ENCODE results near the gene SIRT2.

Gene SIRT2

GRCh38 chr19:38851622-38852230 lies 47.7 kb downstream of the SIRT2 start:
- peaks cover 15% of the 10 kb centered on the region for H3K36me3 ChIP-seq (replicated peaks)
- in situ Hi-C loops (cut with HindIII; ENCODE audit: low pct_ligation_motif_present, low sequenced_read_pairs) = no loop called here
- peak overlapping the region; percentile 84 for H3K27ac ChIP-seq
- H3K27me3 ChIP-seq (replicated peaks) = no peaks in the 10 kb centered on the region
- peak; percentile 78 for DNase-seq
- peak overlapping the region; percentile 70 for H3K4me3 ChIP-seq (ENCODE audit: low read depth, low read length)
- no peak for TF ChIP-seq CTCF (IDR thresholded peaks at IDR 0.05; ENCODE audit: low read depth, low read length, missing control alignments)

- Histone ChIP-seq H3K27ac (peak overlapping the region; percentile 65), H3K36me3 (replicated peaks) (peaks cover 21% of the 10 kb centered on the region), H3K4me3 (ENCODE audit: low read depth, low read length) (peak overlapping the region; percentile 70), H3K27me3 (replicated peaks) (no peaks in the 10 kb centered on the region)
- no peak for TF ChIP-seq CTCF (IDR thresholded peaks at IDR 0.05; ENCODE audit: low read depth, low read length, missing control alignments)
- no peak for DNase-seq
- in situ Hi-C loops (cut with HindIII; ENCODE audit: low pct_ligation_motif_present, low sequenced_read_pairs) = no loop called here
These were observed 48.3 kb downstream of the SIRT2 start for GRCh38 chr19:38850976-38851621.

- Histone ChIP-seq H3K27ac (peak overlapping the region; percentile 65), H3K4me3 (ENCODE audit: low read depth, low read length) (peak overlapping the region; percentile 70), H3K27me3 (replicated peaks) (no peaks in the 10 kb centered on the region), H3K36me3 (replicated peaks) (peaks cover 27% of the 10 kb centered on the region)
- in situ Hi-C loops (cut with HindIII; ENCODE audit: low pct_ligation_motif_present, low sequenced_read_pairs) = no loop called here
- TF ChIP-seq CTCF (IDR thresholded peaks at IDR 0.05; ENCODE audit: low read depth, low read length, missing control alignments) = peak; percentile 14
- no peak for DNase-seq
These were observed 48.9 kb downstream of the SIRT2 start for GRCh38 chr19:38850436-38850975.

GRCh38 chr19:38849860-38850435 lies 49.5 kb downstream of the SIRT2 start, which contains the start of gene HNRNPL:
Gene HNRNPL (minus strand): TSS chr19:38849986. CDS start chr19:38849966, 20 bp downstream.
- H3K27ac ChIP-seq = peak within 1 kb of the TSS; percentile 100
- TF ChIP-seq CTCF (IDR thresholded peaks at IDR 0.05; ENCODE audit: low read depth, low read length, missing control alignments) = peak; percentile 55
- peak; percentile 100 for DNase-seq
- peak within 1 kb of the TSS; percentile 70 for H3K4me3 ChIP-seq (ENCODE audit: low read depth, low read length)
- H3K27me3 ChIP-seq (replicated peaks) = no peaks in the 10 kb centered on the region
- in situ Hi-C loops (cut with HindIII; ENCODE audit: low pct_ligation_motif_present, low sequenced_read_pairs) = no loop called here
- peaks cover 31% of the 10 kb centered on the region for H3K36me3 ChIP-seq (replicated peaks)

GRCh38 chr19:38849147-38849859 lies 50.1 kb downstream of the SIRT2 start:
- peak overlapping the region; percentile 100 for H3K27ac ChIP-seq
- peak overlapping the region; percentile 59 for H3K4me3 ChIP-seq (ENCODE audit: low read depth, low read length)
- peak; percentile 91 for DNase-seq
- TF ChIP-seq CTCF (IDR thresholded peaks at IDR 0.05; ENCODE audit: low read depth, low read length, missing control alignments) = no peak
- peaks cover 38% of the 10 kb centered on the region for H3K36me3 ChIP-seq (replicated peaks)
- H3K27me3 ChIP-seq (replicated peaks) = no peaks in the 10 kb centered on the region
- in situ Hi-C loops (cut with HindIII; ENCODE audit: low pct_ligation_motif_present, low sequenced_read_pairs) = no loop called here

Data from brain microvascular endothelial cell (primary cell).